GM23338 (cell line): ENCODE measurements around the gene KLF4. TPM values are rescaled to one million over a fixed set of nuclear protein-coding genes. Genes with fewer than 3 reads are reported as not detected.
A peak's percentile ranks its signal among the peaks of the same experiment; 100 is the strongest.

Source experiments
- ATAC-seq: fragments of 200-7000 bp; cut with Tn5 transposase; 3 replicates; pipeline ENCODE4 v1.9.1; 2020
- DNase-seq: peaks from one replicate; pipeline ENCODE4 v3.0.0-alpha.2; 2015; ENCODE audit warnings: low spot score
- H2AFZ ChIP-seq: fragments of 200-600 bp; sonication (generic); 2 replicates; pipeline ENCODE4 v1.8.0; 2016; ENCODE audit warnings: antibody characterized with exemption, mild to moderate bottlenecking, moderate library complexity
- H3F3A ChIP-seq: fragments of 200-600 bp; sonication (generic); replicated peaks from 2 replicates; pipeline ENCODE4 v1.8.0; 2017; ENCODE audit warnings: antibody characterized with exemption, mixed run types, low read depth
- H3K27ac ChIP-seq: fragments of 200-600 bp; sonication (generic); 2 replicates; pipeline ENCODE4 v1.6.1; 2016; ENCODE audit warnings: low read depth
- H3K27me3 ChIP-seq: fragments of 200-600 bp; sonication (generic); 2 replicates; pipeline ENCODE4 v1.8.0; 2016; ENCODE audit warnings: mild to moderate bottlenecking, mixed run types, moderate library complexity; ENCODE audit not compliant: insufficient read depth
- H3K36me3 ChIP-seq: fragments of 200-600 bp; sonication (generic); 2 replicates; pipeline ENCODE4 v1.8.0; 2016; ENCODE audit warnings: mild to moderate bottlenecking; ENCODE audit not compliant: insufficient read depth
- H3K4me1 ChIP-seq: fragments of 200-600 bp; sonication (generic); 2 replicates; pipeline ENCODE4 v1.8.0; 2016; ENCODE audit warnings: mild to moderate bottlenecking, moderate library complexity; ENCODE audit not compliant: insufficient read depth
- H3K4me2 ChIP-seq: fragments of 200-600 bp; sonication (generic); 2 replicates; pipeline ENCODE4 v1.7.1; 2017; ENCODE audit warnings: mixed run types
- H3K4me3 ChIP-seq: fragments of 200-600 bp; sonication (generic); 2 replicates; pipeline ENCODE4 v1.6.1; 2016; ENCODE audit warnings: mixed run types
- H3K79me2 ChIP-seq: fragments of 200-600 bp; sonication (generic); replicated peaks from 2 replicates; pipeline ENCODE4 v1.8.0; 2017; ENCODE audit warnings: mild to moderate bottlenecking; ENCODE audit not compliant: insufficient read depth
- H3K9me2 ChIP-seq: fragments of 200-600 bp; sonication (generic); 2 replicates; pipeline ENCODE4 v1.8.0; 2017; ENCODE audit not compliant: insufficient read depth
- H4K20me1 ChIP-seq: fragments of 200-600 bp; sonication (generic); replicated peaks from 2 replicates; pipeline ENCODE4 v1.8.0; 2017; ENCODE audit warnings: mild to moderate bottlenecking; ENCODE audit not compliant: insufficient read depth
- H3K27ac Mint-ChIP-seq: 2 replicates; pipeline ENCODE4 v1.8.0; 2020; ENCODE audit warnings: inconsistent platforms, mild to moderate bottlenecking, moderate library complexity, mixed read lengths
- H3K27me3 Mint-ChIP-seq: 3 replicates; pipeline ENCODE4 v1.8.0; 2022; ENCODE audit warnings: low read depth, mild to moderate bottlenecking, moderate library complexity, mixed read lengths, inconsistent platforms; ENCODE audit not compliant: insufficient read depth, poor library complexity
- H3K36me3 Mint-ChIP-seq: 3 replicates; pipeline ENCODE4 v1.8.0; 2021; ENCODE audit warnings: low read depth, mild to moderate bottlenecking, inconsistent platforms, moderate library complexity, mixed read lengths
- H3K4me1 Mint-ChIP-seq: 3 replicates; pipeline ENCODE4 v1.8.0; 2020; ENCODE audit warnings: mild to moderate bottlenecking, inconsistent platforms, mixed read lengths
- H3K4me3 Mint-ChIP-seq: 3 replicates; pipeline ENCODE4 v1.8.0; 2021; ENCODE audit warnings: moderate library complexity, mild to moderate bottlenecking, inconsistent platforms, mixed read lengths
- H3K9me3 Mint-ChIP-seq: 3 replicates; pipeline ENCODE4 v1.8.0; 2020; ENCODE audit warnings: moderate library complexity, mild to moderate bottlenecking, inconsistent platforms, mixed read lengths
- CREB1 ChIP-seq: fragments of 250-450 bp; sonication (Bioruptor Pico); IDR thresholded peaks from 2 replicates; pipeline ENCODE4 v1.5.0; 2020; ENCODE audit warnings: low read depth, mild to moderate bottlenecking, moderate library complexity
- CTCF ChIP-seq, 2 experiments: fragments of 200-600 bp in 1 of 2; sonication (generic) in 1 of 2; conservative IDR thresholded peaks; 2 replicates each; pipeline versions ENCODE4 v1.5.1 to v1.6.1; 2016 to 2017; ENCODE audit warnings: antibody characterized with exemption in 2 of 2, low read depth in 2 of 2, mild to moderate bottlenecking in 2 of 2, moderate library complexity in 1 of 2
- ETS1 ChIP-seq: IDR thresholded peaks from 2 replicates; pipeline ENCODE4 v1.6.1; 2016; ENCODE audit warnings: antibody characterized with exemption
- EZH2 ChIP-seq: fragments of 200-600 bp; sonication (generic); IDR thresholded peaks from one replicate; pipeline ENCODE4 v1.8.0; 2017; ENCODE audit warnings: antibody characterized with exemption, mild to moderate bottlenecking, low read depth; ENCODE audit not compliant: unreplicated experiment
- EZH2phosphoT487 ChIP-seq: fragments of 200-600 bp; sonication (generic); IDR thresholded peaks from one replicate; pipeline ENCODE4 v1.8.1; 2018; ENCODE audit warnings: antibody characterized with exemption; ENCODE audit not compliant: unreplicated experiment
- JUNB ChIP-seq: IDR thresholded peaks from one replicate; pipeline ENCODE4 v1.6.1; 2016; ENCODE audit warnings: antibody characterized with exemption; ENCODE audit not compliant: unreplicated experiment
- NANOG ChIP-seq: IDR thresholded peaks from 2 replicates; pipeline ENCODE4 v1.6.1; 2016; ENCODE audit warnings: antibody characterized with exemption, borderline replicate concordance
- STAT1 ChIP-seq: IDR thresholded peaks from one replicate; pipeline ENCODE4 v1.6.1; 2016; ENCODE audit warnings: antibody characterized with exemption; ENCODE audit not compliant: unreplicated experiment
- ZNF114 ChIP-seq: fragments of 250-450 bp; sonication (Bioruptor Pico); IDR thresholded peaks from 2 replicates; pipeline ENCODE4 v1.5.0; 2020; ENCODE audit warnings: mild to moderate bottlenecking, moderate library complexity
- polyA plus RNA-seq: library from polyadenylated mRNA; unstranded; fragments of >200 nt; fragmentation: Nextera tagmentation; extraction: Ambion mirVana; gene quantifications from 2 replicates; pipeline ENCODE4 v1.2.1, GENCODE V29; 2016
- total RNA-seq: library from RNA; depleted of rRNA; stranded (reverse); fragments of >200 nt; shearing (Covaris generic); gene quantifications from 2 replicates; pipeline ENCODE4 v1.2.3, GENCODE V29; 2014

Gene KLF4
- total and polyA plus RNA-seq, 2 experiments from 2014 or later: 8.3 to 29.8 TPM

- no peak overlapping the region for H3K4me2 ChIP-seq
- H3K27ac ChIP-seq: no peak overlapping the region
- no peaks in the 10 kb centered on the region; the same call in 1 of the 2 replicates for H3K4me1 ChIP-seq
- no peak overlapping the region for H3K27ac Mint-ChIP-seq
- TF ChIP-seq EZH2phosphoT487 (no peak), CREB1 (CRISPR knock-in tag) (no peak), EZH2 (no peak), ETS1 (no peak), ZNF114 (CRISPR knock-in tag) (no peak), JUNB (no peak)
- H3K4me1 Mint-ChIP-seq: peaks cover 9% of the 10 kb centered on the region; the same call in 2 of the 3 replicates
- DNase-seq: no peak
- ATAC-seq: no peak
- no peak overlapping the region for H3K4me3 Mint-ChIP-seq
- H4K20me1 ChIP-seq: no peaks in the 10 kb centered on the region
- H2AFZ ChIP-seq: no peak overlapping the region
- H3K9me3 Mint-ChIP-seq: no peaks in the 10 kb centered on the region
- H3F3A ChIP-seq: no peaks in the 10 kb centered on the region
- no peak overlapping the region for H3K4me3 ChIP-seq
- H3K36me3 ChIP-seq: no peaks in the 10 kb centered on the region
- peaks cover 24% of the 10 kb centered on the region for H3K27me3 ChIP-seq
- no peaks in the 10 kb centered on the region for H3K9me2 ChIP-seq
- no peaks in the 10 kb centered on the region for H3K36me3 Mint-ChIP-seq
- H3K27me3 Mint-ChIP-seq: peaks cover 15% of the 10 kb centered on the region
- H3K79me2 ChIP-seq: no peaks in the 10 kb centered on the region
Observed at GRCh38 chr9:107467416-107467815, 22.2 kb downstream of the KLF4 start.

- peaks cover 24% of the 10 kb centered on the region for H3K27me3 ChIP-seq
- peak overlapping the region; percentile 78 for H3K4me3 Mint-ChIP-seq
- H3K36me3 ChIP-seq: no peaks in the 10 kb centered on the region
- no peaks in the 10 kb centered on the region for H3K9me2 ChIP-seq
- no peak overlapping the region for H2AFZ ChIP-seq
- DNase-seq: no peak
- H3K79me2 ChIP-seq: no peaks in the 10 kb centered on the region
- H3K27me3 Mint-ChIP-seq: peaks cover 15% of the 10 kb centered on the region
- H3K4me1 ChIP-seq: no peaks in the 10 kb centered on the region; the same call in 1 of the 2 replicates
- TF ChIP-seq STAT1 (no peak), ZNF114 (CRISPR knock-in tag) (no peak), NANOG (no peak), EZH2 (no peak), EZH2phosphoT487 (no peak), CTCF (conservative IDR thresholded peaks at IDR 0.05; ENCODE audit: low read depth in 2 of 2) (no peak), JUNB (no peak), ETS1 (no peak)
- no peak for ATAC-seq
- H3K36me3 Mint-ChIP-seq: no peaks in the 10 kb centered on the region
- H3K4me3 ChIP-seq: no peak overlapping the region
- no peak overlapping the region for H3K4me2 ChIP-seq
- H3K9me3 Mint-ChIP-seq: no peaks in the 10 kb centered on the region
- H3F3A ChIP-seq: no peaks in the 10 kb centered on the region
- H3K27ac Mint-ChIP-seq: no peak overlapping the region
- H4K20me1 ChIP-seq: no peaks in the 10 kb centered on the region
- H3K27ac ChIP-seq: no peak overlapping the region
- H3K4me1 Mint-ChIP-seq: peaks cover 8% of the 10 kb centered on the region; the same call in 1 of the 3 replicates
Observed at GRCh38 chr9:107466826-107467225, 22.7 kb downstream of the KLF4 start.
